ENCODE results near the gene TAF5. TPM values are rescaled to one million over a fixed set of nuclear protein-coding genes. Genes with fewer than 3 reads are reported as not detected.

The TAF5 gene
- total and polyA plus RNA-seq, 2 experiments from 2014 or later = 10.4 to 25.9 TPM

- no peaks in the 10 kb centered on the region; the same call in 1 of the 2 replicates for H3F3A ChIP-seq (replicated peaks; ENCODE audit: low read depth)
- peaks cover 14% of the 10 kb centered on the region for H4K20me1 ChIP-seq (replicated peaks; ENCODE audit: insufficient read depth)
- no peaks in the 10 kb centered on the region for H3K4me1 ChIP-seq (ENCODE audit: insufficient read depth)
- H3K36me3 ChIP-seq (ENCODE audit: insufficient read depth) = peaks cover 79% of the 10 kb centered on the region
- H3K9me3 Mint-ChIP-seq = no peaks in the 10 kb centered on the region; the same call in 2 of the 3 replicates
- peaks cover 89% of the 10 kb centered on the region for H3K36me3 Mint-ChIP-seq (ENCODE audit: low read depth)
- no peak overlapping the region for H2AFZ ChIP-seq
- H3K27ac ChIP-seq (ENCODE audit: low read depth) = no peak overlapping the region
- H3K4me2 ChIP-seq = no peak overlapping the region
- no peak overlapping the region for H3K4me3 Mint-ChIP-seq
- DNase-seq (ENCODE audit: low spot score) (no peak), ATAC-seq (no peak)
- no peaks in the 10 kb centered on the region for H3K79me2 ChIP-seq (replicated peaks; ENCODE audit: insufficient read depth)
- H3K9me2 ChIP-seq (ENCODE audit: insufficient read depth) = no peaks in the 10 kb centered on the region
- TF ChIP-seq CTCF (conservative IDR thresholded peaks at IDR 0.05; ENCODE audit: low read depth in 2 of 2) (no peak), EZH2phosphoT487 (IDR thresholded peaks at IDR 0.05; ENCODE audit: unreplicated experiment) (no peak), JUNB (IDR thresholded peaks at IDR 0.05; ENCODE audit: unreplicated experiment) (no peak), ETS1 (IDR thresholded peaks at IDR 0.05) (no peak), ZNF114 (CRISPR knock-in tag; IDR thresholded peaks at IDR 0.05) (no peak), CREB1 (CRISPR knock-in tag; IDR thresholded peaks at IDR 0.05; ENCODE audit: low read depth) (no peak), STAT1 (IDR thresholded peaks at IDR 0.05; ENCODE audit: unreplicated experiment) (no peak), REST (IDR thresholded peaks at IDR 0.05; ENCODE audit: unreplicated experiment) (no peak), NANOG (IDR thresholded peaks at IDR 0.05; ENCODE audit: borderline replicate concordance) (no peak)
- H3K27me3 Mint-ChIP-seq (ENCODE audit: insufficient read depth, low read depth, poor library complexity) = peaks cover 9% of the 10 kb centered on the region
- no peaks in the 10 kb centered on the region for H3K27me3 ChIP-seq (ENCODE audit: insufficient read depth)
- no peak overlapping the region for H3K4me3 ChIP-seq
- H3K27ac Mint-ChIP-seq = no peak overlapping the region
- H3K4me1 Mint-ChIP-seq = no peaks in the 10 kb centered on the region
Measured at GRCh38 chr10:103433858-103434257, 66.1 kb downstream of the TAF5 start.

MicroRNAs within 50 kb of the gene (microRNA counts, 767-probe panel; counts per million panel counts)
- not detected for microRNA hsa-miR-1307-3p

Small RNAs within 50 kb of the gene (microRNA-seq; reads per million reads assigned to microRNA genes)
- gene MIR1307 = 672 reads per million, percentile 89 among the genes with 10 or more reads in this experiment

Other genes starting within 250 kb of the TAF5 start
- 85.4 and 107 TPM in 2 replicates for gene NT5C2, start 174.7 kb upstream of the TAF5 start, total RNA-seq (2014; rRNA removed; shearing (Covaris generic))
- gene NT5C2, start 174.7 kb upstream of the TAF5 start, polyA plus RNA-seq (2016; fragmentation: Nextera tagmentation; extraction: Ambion mirVana) = 27.1 and 33.9 TPM in 2 replicates
- not detected in 2 replicates for gene RPEL1, start 122.1 kb upstream of the TAF5 start, total RNA-seq (2014; rRNA removed; shearing (Covaris generic))
- gene RPEL1, start 122.1 kb upstream of the TAF5 start, polyA plus RNA-seq (2016; fragmentation: Nextera tagmentation; extraction: Ambion mirVana) = 0.21 TPM in 1 of 2 replicates, not detected in the other
- 25.1 and 26.1 TPM in 2 replicates for gene INA, start 90.8 kb upstream of the TAF5 start, total RNA-seq (2014; rRNA removed; shearing (Covaris generic))
- gene INA, start 90.8 kb upstream of the TAF5 start, polyA plus RNA-seq (2016; fragmentation: Nextera tagmentation; extraction: Ambion mirVana) = 9.0 and 10.0 TPM in 2 replicates
- 14.0 and 16.6 TPM in 2 replicates for gene PCGF6, start 16.8 kb upstream of the TAF5 start, total RNA-seq (2014; rRNA removed; shearing (Covaris generic))
- gene PCGF6, start 16.8 kb upstream of the TAF5 start, polyA plus RNA-seq (2016; fragmentation: Nextera tagmentation; extraction: Ambion mirVana) = 22.3 and 26.1 TPM in 2 replicates
- gene ATP5MK, start 28.5 kb downstream of the TAF5 start, total RNA-seq (2014; rRNA removed; shearing (Covaris generic)) = 227 and 351 TPM in 2 replicates
- 1,139 and 1,414 TPM in 2 replicates for gene ATP5MK, start 28.5 kb downstream of the TAF5 start, polyA plus RNA-seq (2016; fragmentation: Nextera tagmentation; extraction: Ambion mirVana)
- 67.0 and 82.1 TPM in 2 replicates for gene PDCD11, start 28.6 kb downstream of the TAF5 start, total RNA-seq (2014; rRNA removed; shearing (Covaris generic))
- gene PDCD11, start 28.6 kb downstream of the TAF5 start, polyA plus RNA-seq (2016; fragmentation: Nextera tagmentation; extraction: Ambion mirVana) = 87.8 and 99.9 TPM in 2 replicates
- 2.1 and 2.7 TPM in 2 replicates for gene CALHM2, start 84.4 kb downstream of the TAF5 start, total RNA-seq (2014; rRNA removed; shearing (Covaris generic))
- gene CALHM2, start 84.4 kb downstream of the TAF5 start, polyA plus RNA-seq (2016; fragmentation: Nextera tagmentation; extraction: Ambion mirVana) = 2.1 and 2.2 TPM in 2 replicates
- gene CALHM1, start 90.9 kb downstream of the TAF5 start, total RNA-seq (2014; rRNA removed; shearing (Covaris generic)) = 0.93 TPM in 1 of 2 replicates, not detected in the other
- gene CALHM1, start 90.9 kb downstream of the TAF5 start, polyA plus RNA-seq (2016; fragmentation: Nextera tagmentation; extraction: Ambion mirVana) = 0.11 and 0.16 TPM in 2 replicates
- gene CALHM3, start 111.3 kb downstream of the TAF5 start, total RNA-seq (2014; rRNA removed; shearing (Covaris generic)) = 0.14 TPM in 1 of 2 replicates, not detected in the other
- gene CALHM3, start 111.3 kb downstream of the TAF5 start, polyA plus RNA-seq (2016; fragmentation: Nextera tagmentation; extraction: Ambion mirVana) = 0.19 TPM in 1 of 2 replicates, not detected in the other
- gene NEURL1, start 125.7 kb downstream of the TAF5 start, total RNA-seq (2014; rRNA removed; shearing (Covaris generic)) = 1.1 and 3.8 TPM in 2 replicates
- gene NEURL1, start 125.7 kb downstream of the TAF5 start, polyA plus RNA-seq (2016; fragmentation: Nextera tagmentation; extraction: Ambion mirVana) = 0.71 and 0.82 TPM in 2 replicates